ENCODE results near the gene APOH. TPM values are rescaled to one million over a fixed set of nuclear protein-coding genes. Genes with fewer than 3 reads are reported as not detected.

Gene APOH, protein sequence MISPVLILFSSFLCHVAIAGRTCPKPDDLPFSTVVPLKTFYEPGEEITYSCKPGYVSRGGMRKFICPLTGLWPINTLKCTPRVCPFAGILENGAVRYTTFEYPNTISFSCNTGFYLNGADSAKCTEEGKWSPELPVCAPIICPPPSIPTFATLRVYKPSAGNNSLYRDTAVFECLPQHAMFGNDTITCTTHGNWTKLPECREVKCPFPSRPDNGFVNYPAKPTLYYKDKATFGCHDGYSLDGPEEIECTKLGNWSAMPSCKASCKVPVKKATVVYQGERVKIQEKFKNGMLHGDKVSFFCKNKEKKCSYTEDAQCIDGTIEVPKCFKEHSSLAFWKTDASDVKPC
- total RNA-seq: not detected in 2 replicates

DNA sequence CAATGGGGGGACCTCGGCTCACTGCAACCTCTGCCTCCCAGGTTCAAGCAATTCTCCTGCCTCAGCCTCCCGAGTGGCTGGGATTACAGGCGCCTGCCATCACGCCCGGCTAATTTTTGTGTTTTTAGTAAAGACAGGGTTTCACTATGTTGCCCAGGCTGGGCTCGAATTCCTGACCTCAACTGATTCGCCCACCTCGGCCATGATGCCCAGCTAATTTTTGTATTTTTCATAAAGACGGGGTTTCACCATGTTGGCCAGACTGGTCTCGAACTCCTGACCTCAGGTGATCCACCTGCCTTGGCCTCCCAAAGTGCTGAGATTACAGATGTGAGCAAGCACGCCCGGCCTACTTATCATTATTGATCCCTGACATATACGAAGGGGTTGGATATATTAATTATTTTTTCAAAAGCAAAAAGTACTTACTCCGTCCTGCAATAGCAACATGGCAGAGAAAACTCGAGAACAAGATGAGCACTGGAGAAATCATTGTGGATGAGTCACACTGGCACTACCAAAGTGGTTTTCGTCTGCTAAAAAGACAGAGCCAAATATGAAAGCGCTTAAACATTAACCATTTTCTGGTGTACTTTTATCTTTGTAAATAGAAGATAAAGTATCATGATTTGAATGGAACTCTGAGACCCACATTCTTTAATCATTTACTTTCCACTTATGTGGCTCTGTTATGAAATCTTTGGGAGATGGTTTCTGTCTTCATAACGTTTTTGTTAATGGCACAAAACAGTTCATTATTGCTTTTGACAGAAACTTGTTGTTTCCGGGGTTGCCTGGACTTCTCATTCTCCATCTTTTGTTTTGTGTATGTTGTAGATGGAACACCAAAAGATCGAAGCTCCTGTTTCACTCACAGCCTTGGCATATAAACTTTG is at the start of gene APOH:
Gene APOH, minus strand, starts transcription at position 529 of the 896 bp plus-strand sequence. Its CDS starts 36 bp downstream, at position 493.
- Mint-ChIP-seq H3K4me1 (ENCODE audit: low read depth) (no peaks in the 10 kb centered on the region), H3K27me3 (ENCODE audit: insufficient read depth) (peaks cover 17% of the 10 kb centered on the region), H3K36me3 (ENCODE audit: low read depth) (no peaks in the 10 kb centered on the region), H3K9me3 (no peaks in the 10 kb centered on the region), H3K27ac (no peak within 1 kb of the TSS), H3K4me3 (no peak within 1 kb of the TSS)
- DNase-seq (ENCODE audit: low spot score): no peak
- intact Hi-C loops (cut with micrococcal nuclease): no loop called here

DNA sequence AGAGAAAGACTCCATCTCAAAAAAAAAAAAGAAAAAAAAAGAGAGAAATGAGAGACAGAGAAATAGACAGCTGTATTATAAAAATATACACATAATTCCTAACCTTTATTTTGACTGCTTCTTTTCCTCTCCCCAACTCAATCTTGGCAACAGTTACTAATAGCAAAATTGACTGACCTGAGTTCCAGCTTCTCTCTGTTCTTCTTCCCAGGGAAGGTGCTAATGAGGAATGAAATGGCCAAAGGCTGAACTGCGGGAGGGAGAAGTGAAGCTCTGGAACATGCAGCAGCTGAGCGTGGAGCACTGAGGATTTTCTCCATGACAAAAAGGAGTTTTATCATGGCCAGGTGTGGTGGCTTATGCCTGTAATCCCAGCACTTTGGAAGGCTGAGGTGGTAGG is 48.0 kb upstream of the APOH start:
- no peak for DNase-seq (ENCODE audit: low spot score)
- intact Hi-C loops (cut with micrococcal nuclease): no loop called here
- Mint-ChIP-seq H3K27ac (no peak overlapping the region), H3K27me3 (ENCODE audit: insufficient read depth) (peaks cover 9% of the 10 kb centered on the region), H3K4me1 (ENCODE audit: low read depth) (peaks cover 8% of the 10 kb centered on the region), H3K4me3 (no peak overlapping the region), H3K9me3 (no peaks in the 10 kb centered on the region), H3K36me3 (ENCODE audit: low read depth) (no peaks in the 10 kb centered on the region)

DNA sequence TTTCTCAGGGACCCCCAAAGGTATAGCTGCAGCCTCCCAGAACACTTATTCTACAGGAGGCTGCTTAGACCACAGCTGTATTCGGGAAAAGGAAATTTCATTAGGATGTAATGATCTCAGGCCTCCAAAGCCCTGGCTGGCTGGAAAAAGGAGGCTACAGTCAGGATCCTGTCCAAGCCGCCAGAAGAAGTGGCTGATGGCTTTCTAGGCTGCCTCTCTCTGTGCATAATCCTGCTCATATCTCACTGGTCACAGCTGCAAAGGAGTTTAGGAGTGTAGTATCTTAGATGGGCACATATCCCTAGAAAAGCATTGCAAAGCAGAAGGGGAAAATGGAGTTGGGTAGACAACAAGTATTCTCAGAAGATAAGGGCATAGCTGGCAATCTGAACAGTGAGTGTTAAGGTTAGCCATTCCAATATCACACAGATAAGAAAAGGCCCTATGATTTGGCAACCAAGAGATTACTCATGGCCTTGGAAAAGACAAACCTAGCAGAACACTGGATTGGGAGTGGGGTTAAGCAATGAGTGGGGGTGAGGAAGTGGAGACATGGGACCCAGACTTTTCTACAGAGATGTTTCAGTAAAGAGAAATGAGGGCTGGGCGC is 47.2 kb upstream of the APOH start:
- no peak overlapping the region for H3K4me3 Mint-ChIP-seq
- intact Hi-C loops (cut with micrococcal nuclease): no loop called here
- H3K4me1 Mint-ChIP-seq (ENCODE audit: low read depth): peaks cover 8% of the 10 kb centered on the region
- H3K9me3 Mint-ChIP-seq: no peaks in the 10 kb centered on the region
- no peak for DNase-seq (ENCODE audit: low spot score)
- no peaks in the 10 kb centered on the region for H3K36me3 Mint-ChIP-seq (ENCODE audit: low read depth)
- no peak overlapping the region for H3K27ac Mint-ChIP-seq
- H3K27me3 Mint-ChIP-seq (ENCODE audit: insufficient read depth): peaks cover 10% of the 10 kb centered on the region

DNA sequence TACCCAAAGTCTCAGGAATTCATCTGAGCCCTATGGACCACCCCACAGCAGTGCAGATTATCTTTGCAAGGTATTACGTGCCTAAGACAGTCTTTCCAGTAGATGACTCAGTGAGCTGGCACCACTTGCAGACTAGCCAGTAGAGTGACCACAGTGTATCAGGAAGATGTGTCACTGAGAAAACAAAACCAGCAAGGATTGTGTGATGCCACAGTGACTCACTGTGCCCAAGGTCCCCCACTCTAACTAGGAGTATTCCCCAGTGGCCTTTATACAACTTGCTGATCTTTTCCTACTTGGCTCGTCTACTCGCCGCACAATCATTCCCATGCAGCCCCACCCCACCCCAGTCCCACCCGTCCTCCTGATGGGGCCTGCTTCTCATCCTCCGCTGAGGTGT is 46.4 kb upstream of the APOH start:
- DNase-seq (ENCODE audit: low spot score): no peak
- Mint-ChIP-seq H3K27ac (no peak overlapping the region), H3K9me3 (no peaks in the 10 kb centered on the region), H3K36me3 (ENCODE audit: low read depth) (no peaks in the 10 kb centered on the region), H3K4me3 (no peak overlapping the region), H3K27me3 (ENCODE audit: insufficient read depth) (peaks cover 10% of the 10 kb centered on the region), H3K4me1 (ENCODE audit: low read depth) (peaks cover 8% of the 10 kb centered on the region)
- intact Hi-C loops (cut with micrococcal nuclease): no loop called here

DNA sequence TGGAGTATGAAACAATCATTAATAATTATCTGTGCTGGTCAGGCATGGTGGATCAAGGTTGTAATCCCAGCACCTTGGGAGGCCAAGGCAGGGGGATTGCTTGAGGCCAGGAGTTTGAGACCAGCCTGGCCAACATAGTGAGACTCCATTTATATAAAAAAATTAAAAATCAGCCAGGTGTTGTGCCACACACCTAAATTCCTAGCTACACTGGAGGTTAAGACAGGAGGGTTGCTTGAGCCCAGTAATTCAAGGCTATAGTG is 44.3 kb upstream of the APOH start:
- Mint-ChIP-seq H3K4me1 (ENCODE audit: low read depth) (peaks cover 8% of the 10 kb centered on the region), H3K4me3 (no peak overlapping the region), H3K9me3 (peaks cover 3% of the 10 kb centered on the region), H3K27me3 (ENCODE audit: insufficient read depth) (peaks cover 14% of the 10 kb centered on the region), H3K36me3 (ENCODE audit: low read depth) (no peaks in the 10 kb centered on the region), H3K27ac (no peak overlapping the region)
- no peak for DNase-seq (ENCODE audit: low spot score)
- intact Hi-C loops (cut with micrococcal nuclease): no loop called here

DNA sequence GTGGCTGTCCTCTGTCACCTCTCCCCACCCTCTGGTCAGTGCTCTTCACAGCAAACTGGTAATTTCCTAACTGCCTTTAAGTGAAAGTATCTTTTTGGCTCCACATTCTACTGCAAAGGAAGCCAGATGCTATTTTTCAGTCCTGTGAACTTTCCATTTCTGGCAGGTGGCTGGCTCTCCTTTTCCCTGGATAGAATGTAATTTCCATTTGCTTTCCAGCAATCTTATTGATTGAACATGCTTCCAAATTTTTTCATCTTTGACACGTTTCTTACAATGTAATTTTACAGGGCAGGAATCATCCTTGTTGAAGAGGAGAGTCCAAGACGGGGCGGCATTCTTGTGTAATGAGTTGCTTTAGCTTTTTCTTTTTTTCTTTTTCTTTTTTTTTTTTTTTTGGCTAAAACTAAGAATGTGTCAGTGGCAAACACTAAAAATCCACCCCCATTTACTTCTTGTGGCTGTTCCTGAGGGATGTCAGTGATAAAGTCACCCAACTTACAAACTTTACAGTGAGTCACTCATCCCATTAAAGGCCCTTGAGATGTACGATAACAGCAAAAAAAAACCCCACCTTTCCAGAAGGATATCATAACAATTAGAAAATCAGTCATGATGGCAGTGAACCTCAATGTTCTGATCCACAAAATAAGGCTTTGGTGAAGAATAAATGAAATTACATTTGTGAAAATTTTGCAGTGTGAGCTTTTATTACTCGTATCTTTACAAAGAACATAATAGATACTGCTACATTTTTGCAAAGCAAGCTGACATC is 43.8 kb upstream of the APOH start:
- Mint-ChIP-seq H3K9me3 (peaks cover 3% of the 10 kb centered on the region), H3K27me3 (ENCODE audit: insufficient read depth) (peaks cover 15% of the 10 kb centered on the region), H3K27ac (no peak overlapping the region), H3K36me3 (ENCODE audit: low read depth) (no peaks in the 10 kb centered on the region), H3K4me1 (ENCODE audit: low read depth) (peaks cover 8% of the 10 kb centered on the region), H3K4me3 (no peak overlapping the region)
- no peak for DNase-seq (ENCODE audit: low spot score)
- intact Hi-C loops (cut with micrococcal nuclease): no loop called here

DNA sequence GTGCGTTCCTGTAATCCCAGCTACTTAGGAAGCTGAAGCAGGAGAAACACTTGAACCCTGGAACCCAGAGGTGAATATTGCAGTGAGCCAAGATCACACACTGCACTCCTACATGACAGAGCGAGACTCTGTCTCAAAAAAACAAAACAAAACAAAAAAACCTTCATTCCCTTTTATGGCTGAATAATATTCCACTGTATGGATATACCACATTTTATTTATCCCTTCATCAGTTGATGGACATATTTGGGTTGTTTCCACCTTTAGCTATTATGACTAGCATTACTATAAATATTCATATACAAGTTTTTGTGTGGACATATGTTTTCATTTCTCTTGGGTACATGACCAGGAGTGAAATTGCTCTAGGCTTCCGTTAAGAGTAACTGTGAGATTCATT is 42.3 kb upstream of the APOH start:
- intact Hi-C loops (cut with micrococcal nuclease): no loop called here
- peaks cover 8% of the 10 kb centered on the region for H3K4me1 Mint-ChIP-seq (ENCODE audit: low read depth)
- H3K27me3 Mint-ChIP-seq (ENCODE audit: insufficient read depth): peaks cover 14% of the 10 kb centered on the region
- H3K36me3 Mint-ChIP-seq (ENCODE audit: low read depth): no peaks in the 10 kb centered on the region
- DNase-seq (ENCODE audit: low spot score): no peak
- no peak overlapping the region for H3K4me3 Mint-ChIP-seq
- H3K27ac Mint-ChIP-seq: no peak overlapping the region
- peaks cover 3% of the 10 kb centered on the region for H3K9me3 Mint-ChIP-seq

DNA sequence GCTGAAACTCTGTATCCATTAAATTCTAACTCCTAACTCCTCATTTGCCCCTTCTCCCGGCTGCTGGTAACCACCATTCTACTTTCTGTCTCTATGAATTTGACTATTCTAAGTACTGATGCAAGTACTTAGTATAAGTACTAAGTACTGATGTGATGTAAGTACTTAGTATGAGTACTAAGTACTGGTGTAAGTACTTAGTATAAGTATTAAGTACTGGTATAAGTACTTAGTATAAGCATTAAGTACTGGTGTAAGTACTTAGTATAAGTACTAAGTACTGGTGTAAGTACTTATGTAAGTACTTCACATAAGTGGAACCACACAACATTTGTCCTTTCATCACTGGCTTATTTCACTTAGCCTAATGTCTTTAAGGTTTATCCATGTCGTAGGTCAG is 40.9 kb upstream of the APOH start:
- peaks cover 12% of the 10 kb centered on the region for H3K27me3 Mint-ChIP-seq (ENCODE audit: insufficient read depth)
- H3K9me3 Mint-ChIP-seq: peaks cover 3% of the 10 kb centered on the region
- intact Hi-C loops (cut with micrococcal nuclease): no loop called here
- no peak overlapping the region for H3K27ac Mint-ChIP-seq
- peaks cover 8% of the 10 kb centered on the region for H3K4me1 Mint-ChIP-seq (ENCODE audit: low read depth)
- no peak for DNase-seq (ENCODE audit: low spot score)
- no peak overlapping the region for H3K4me3 Mint-ChIP-seq
- H3K36me3 Mint-ChIP-seq (ENCODE audit: low read depth): no peaks in the 10 kb centered on the region

DNA sequence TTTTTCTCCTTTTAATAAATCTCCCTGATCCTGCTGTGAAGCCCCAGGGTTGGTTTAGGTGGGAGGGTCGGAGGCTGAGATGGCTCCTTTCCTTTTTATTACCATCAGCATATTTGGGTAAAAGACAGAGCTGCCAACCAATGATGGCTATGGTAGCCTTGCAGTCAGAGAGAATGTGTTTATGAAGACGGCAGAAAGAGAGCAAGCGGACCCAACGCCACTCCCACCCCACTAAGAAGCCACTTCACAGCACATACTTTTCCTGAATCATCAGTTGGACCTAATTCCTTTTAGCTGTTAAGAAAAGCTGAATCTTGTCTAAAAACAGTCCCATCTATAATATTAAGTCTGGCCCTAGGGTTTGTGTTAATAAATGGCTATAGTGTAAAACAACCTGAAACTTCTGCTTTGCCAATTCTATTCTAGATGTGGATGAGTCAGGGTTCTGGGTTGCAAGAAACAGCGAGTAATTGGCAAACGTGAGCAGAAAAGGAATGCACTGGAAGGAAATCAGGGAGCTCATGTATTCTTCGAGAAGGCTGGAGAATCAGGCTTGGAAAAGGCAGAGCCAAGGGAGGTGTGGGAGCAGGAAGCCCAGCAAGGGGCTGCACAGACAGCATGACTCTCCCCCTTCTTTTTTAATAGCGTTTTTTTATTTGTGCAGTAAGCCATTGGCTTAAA is 39.2 kb upstream of the APOH start:
- peaks cover 3% of the 10 kb centered on the region for H3K9me3 Mint-ChIP-seq
- H3K4me1 Mint-ChIP-seq (ENCODE audit: low read depth): peaks cover 17% of the 10 kb centered on the region
- intact Hi-C loops (cut with micrococcal nuclease): no loop called here
- no peaks in the 10 kb centered on the region for H3K36me3 Mint-ChIP-seq (ENCODE audit: low read depth)
- H3K4me3 Mint-ChIP-seq: no peak overlapping the region
- no peak for DNase-seq (ENCODE audit: low spot score)
- no peak overlapping the region for H3K27ac Mint-ChIP-seq
- peaks cover 12% of the 10 kb centered on the region for H3K27me3 Mint-ChIP-seq (ENCODE audit: insufficient read depth)

DNA sequence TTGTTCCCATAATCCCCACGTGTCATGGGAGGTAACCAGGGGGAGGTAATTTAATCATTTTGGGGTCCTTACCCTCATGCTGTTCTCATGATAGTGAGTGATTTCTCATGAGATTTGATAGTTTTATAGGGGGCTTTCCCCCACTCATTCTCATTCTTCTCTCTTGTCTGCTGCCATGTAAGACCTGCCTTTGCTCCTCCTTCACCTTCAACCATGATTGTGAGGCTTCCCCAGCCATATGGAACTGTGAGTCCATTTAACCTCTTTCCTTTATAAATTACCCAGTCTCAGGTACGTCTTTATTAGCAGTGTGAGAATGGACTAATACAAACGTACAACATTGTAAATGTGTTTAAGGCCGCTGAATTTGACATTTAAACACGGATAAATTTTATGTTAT is 35.5 kb upstream of the APOH start:
- Mint-ChIP-seq H3K4me3 (no peak overlapping the region), H3K9me3 (no peaks in the 10 kb centered on the region), H3K27me3 (ENCODE audit: insufficient read depth) (peaks cover 5% of the 10 kb centered on the region), H3K27ac (no peak overlapping the region), H3K36me3 (ENCODE audit: low read depth) (no peaks in the 10 kb centered on the region), H3K4me1 (ENCODE audit: low read depth) (peaks cover 10% of the 10 kb centered on the region)
- no peak for DNase-seq (ENCODE audit: low spot score)
- intact Hi-C loops (cut with micrococcal nuclease): no loop called here

DNA sequence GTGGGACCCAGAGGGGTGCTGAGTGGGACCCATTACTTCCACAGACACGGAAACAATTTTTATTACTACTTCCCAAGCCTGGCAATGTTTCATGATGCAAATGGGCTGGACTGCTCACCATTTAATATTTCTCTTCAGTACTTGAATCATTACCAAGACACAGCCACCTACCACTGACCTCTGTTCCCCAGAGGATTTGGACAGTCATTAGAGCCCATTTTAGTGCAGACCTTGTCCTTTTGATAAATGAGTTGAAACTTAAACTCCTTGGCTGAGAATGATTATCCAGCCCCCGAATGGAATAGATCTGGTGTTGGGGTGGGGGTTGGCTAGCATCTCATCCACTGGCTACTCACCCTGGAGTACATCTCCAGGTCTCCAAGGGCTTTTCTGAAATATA is 33.6 kb upstream of the APOH start:
- intact Hi-C loops (cut with micrococcal nuclease): no loop called here
- DNase-seq (ENCODE audit: low spot score): no peak
- no peak overlapping the region for H3K27ac Mint-ChIP-seq
- no peak overlapping the region for H3K4me3 Mint-ChIP-seq
- H3K9me3 Mint-ChIP-seq: no peaks in the 10 kb centered on the region
- peaks cover 10% of the 10 kb centered on the region for H3K4me1 Mint-ChIP-seq (ENCODE audit: low read depth)
- no peaks in the 10 kb centered on the region for H3K27me3 Mint-ChIP-seq (ENCODE audit: insufficient read depth)
- no peaks in the 10 kb centered on the region for H3K36me3 Mint-ChIP-seq (ENCODE audit: low read depth)

DNA sequence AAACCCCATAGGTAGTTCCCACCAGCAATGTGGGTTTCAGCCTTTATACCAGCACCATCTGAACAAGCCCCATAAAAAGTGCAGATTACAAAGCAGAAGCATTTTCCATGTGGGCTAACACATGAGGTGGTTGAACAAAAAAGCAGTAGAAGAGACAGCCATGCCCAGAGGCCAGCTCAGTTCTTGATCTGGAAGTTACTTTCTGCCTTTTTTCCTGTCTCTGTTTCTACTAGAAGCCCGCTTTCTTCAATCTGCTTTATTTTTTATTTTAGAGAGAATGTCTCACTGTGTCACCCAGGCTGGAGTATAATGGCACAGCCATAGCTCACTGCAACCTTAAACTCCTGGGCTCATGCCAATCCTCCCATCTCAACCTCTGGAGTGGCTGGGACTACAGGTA is 31.5 kb upstream of the APOH start:
- Mint-ChIP-seq H3K27ac (no peak overlapping the region), H3K4me1 (ENCODE audit: low read depth) (peaks cover 16% of the 10 kb centered on the region), H3K36me3 (ENCODE audit: low read depth) (no peaks in the 10 kb centered on the region), H3K27me3 (ENCODE audit: insufficient read depth) (no peaks in the 10 kb centered on the region), H3K9me3 (no peaks in the 10 kb centered on the region), H3K4me3 (no peak overlapping the region)
- intact Hi-C loops (cut with micrococcal nuclease): no loop called here
- DNase-seq (ENCODE audit: low spot score): no peak
